ENCODE data around the gene ZC3H18. TPM values are rescaled to one million over a fixed set of nuclear protein-coding genes. Genes with fewer than 3 reads are reported as not detected.

ZC3H18 gene
- polyA plus RNA-seq, 3 donors = 27.1 to 29.6 (median 29.2) TPM

- no peak for DNase-seq (ENCODE audit: low read depth in 3 of 3, low spot score in 2 of 3)
Observed at GRCh38 chr16:88635671-88636319, 65.6 kb downstream of the ZC3H18 start.

GRCh38 chr16:88636488-88637265, 66.5 kb downstream of the ZC3H18 start:
- no peak for DNase-seq (ENCODE audit: low read depth in 3 of 3, low spot score in 2 of 3)

GRCh38 chr16:88638323-88639230, 68.4 kb downstream of the ZC3H18 start, which contains the start of gene IL17C:
Gene IL17C (plus strand): TSS chr16:88638572. CDS start chr16:88638642, 70 bp downstream.
- no peak for DNase-seq (ENCODE audit: low read depth in 3 of 3, low spot score in 2 of 3)

DNA sequence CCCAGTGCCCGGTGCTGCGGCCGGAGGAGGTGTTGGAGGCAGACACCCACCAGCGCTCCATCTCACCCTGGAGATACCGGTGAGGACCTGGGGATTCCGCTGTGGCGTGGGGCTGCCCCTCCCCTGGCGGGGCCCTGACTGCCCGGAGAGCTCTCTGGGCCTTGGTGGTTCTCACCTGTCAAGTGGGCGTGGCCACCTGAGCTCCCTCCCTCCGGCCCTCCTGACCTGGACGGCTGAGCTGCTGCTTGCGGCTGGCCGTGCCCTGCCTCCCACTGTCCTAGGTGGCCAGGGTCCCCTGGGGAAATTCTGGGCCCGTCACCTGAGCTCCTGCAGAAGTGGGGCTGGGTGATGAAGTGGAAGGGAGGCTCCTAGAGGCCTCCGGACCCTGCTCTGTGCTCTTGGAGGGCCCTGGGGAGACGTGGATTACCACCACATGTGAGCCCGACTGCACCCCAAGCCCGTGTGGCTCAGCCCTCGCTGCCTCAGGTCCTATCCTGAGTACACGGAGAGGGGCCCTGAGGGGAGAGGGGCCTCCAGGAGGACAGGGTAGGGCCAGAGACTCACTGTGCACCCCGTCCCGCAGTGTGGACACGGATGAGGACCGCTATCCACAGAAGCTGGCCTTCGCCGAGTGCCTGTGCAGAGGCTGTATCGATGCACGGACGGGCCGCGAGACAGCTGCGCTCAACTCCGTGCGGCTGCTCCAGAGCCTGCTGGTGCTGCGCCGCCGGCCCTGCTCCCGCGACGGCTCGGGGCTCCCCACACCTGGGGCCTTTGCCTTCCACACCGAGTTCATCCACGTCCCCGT, 69.2 kb downstream of the ZC3H18 start:
- no peak for DNase-seq (ENCODE audit: low read depth in 3 of 3, low spot score in 2 of 3)

DNA sequence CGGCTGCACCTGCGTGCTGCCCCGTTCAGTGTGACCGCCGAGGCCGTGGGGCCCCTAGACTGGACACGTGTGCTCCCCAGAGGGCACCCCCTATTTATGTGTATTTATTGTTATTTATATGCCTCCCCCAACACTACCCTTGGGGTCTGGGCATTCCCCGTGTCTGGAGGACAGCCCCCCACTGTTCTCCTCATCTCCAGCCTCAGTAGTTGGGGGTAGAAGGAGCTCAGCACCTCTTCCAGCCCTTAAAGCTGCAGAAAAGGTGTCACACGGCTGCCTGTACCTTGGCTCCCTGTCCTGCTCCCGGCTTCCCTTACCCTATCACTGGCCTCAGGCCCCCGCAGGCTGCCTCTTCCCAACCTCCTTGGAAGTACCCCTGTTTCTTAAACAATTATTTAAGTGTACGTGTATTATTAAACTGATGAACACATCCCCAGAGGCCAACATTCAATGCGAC, 69.9 kb downstream of the ZC3H18 start:
- DNase-seq (ENCODE audit: low read depth in 3 of 3, low spot score in 2 of 3) = no peak

- DNase-seq (ENCODE audit: low read depth in 3 of 3, low spot score in 2 of 3) = no peak
Observed at GRCh38 chr16:88640498-88641247, 70.5 kb downstream of the ZC3H18 start.

GRCh38 chr16:88642881-88643643, 72.9 kb downstream of the ZC3H18 start:
- no peak for DNase-seq (ENCODE audit: low read depth in 3 of 3, low spot score in 2 of 3)

DNA sequence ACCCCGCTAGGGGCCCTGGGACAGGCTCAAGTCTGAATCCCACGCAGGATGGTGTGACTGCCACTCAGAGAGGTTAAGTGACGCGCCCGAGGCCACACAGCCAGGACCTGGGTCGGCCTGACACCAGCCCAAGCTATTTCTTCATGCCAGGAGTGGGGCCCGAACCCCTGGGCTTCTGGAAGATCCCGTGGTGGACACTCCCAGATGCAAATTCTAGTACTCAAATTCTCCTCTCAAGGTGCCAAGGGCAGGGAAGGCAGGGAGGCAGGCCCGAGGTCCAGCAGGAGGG, 73.4 kb downstream of the ZC3H18 start:
- no peak for DNase-seq (ENCODE audit: low read depth in 3 of 3, low spot score in 2 of 3)

DNA sequence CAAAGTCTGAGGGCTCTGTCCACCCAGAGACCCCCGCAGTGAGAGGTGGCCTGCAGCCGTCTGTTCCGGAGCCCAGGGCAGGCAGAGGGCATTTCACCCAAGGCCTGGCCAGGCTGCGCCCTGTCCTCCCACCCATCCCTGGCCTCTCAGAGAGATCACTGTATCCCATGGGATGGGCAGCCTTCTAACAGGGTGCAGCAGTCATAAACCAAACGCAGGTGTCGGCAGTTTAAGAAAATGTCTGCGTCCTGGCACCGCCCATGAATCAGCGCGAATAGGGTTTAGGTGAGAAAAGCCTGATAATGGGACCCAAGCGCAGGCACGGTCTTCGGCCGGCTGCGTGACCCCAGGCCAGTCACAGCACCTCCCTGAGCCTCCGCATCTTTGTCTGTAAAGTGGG, 75.3 kb downstream of the ZC3H18 start:
- no peak for DNase-seq (ENCODE audit: low read depth in 3 of 3, low spot score in 2 of 3)

DNA sequence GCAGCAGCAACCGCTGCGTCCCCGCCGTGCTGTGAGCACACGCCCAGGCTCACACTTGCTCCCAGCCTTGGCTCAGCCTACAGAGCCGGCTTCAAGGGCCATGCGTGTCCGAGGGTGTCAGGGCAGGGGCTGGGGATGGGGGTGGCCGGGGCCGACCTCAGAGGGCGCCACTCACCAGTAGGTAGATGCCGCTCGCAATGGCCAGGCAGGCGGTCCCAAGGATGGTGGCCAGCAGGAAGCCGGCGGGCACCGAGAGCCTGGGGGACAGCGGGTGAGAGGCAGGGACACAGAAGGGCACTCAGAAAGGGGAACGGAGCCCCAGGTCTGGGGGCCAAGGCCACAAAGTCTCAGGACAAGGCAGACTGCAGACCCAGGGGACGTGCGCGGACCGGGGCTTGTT, 75.7 kb downstream of the ZC3H18 start:
- no peak for DNase-seq (ENCODE audit: low read depth in 3 of 3, low spot score in 2 of 3)

- no peak for DNase-seq (ENCODE audit: low read depth in 3 of 3, low spot score in 2 of 3)
Observed at GRCh38 chr16:88646345-88647034, 76.3 kb downstream of the ZC3H18 start.

DNA sequence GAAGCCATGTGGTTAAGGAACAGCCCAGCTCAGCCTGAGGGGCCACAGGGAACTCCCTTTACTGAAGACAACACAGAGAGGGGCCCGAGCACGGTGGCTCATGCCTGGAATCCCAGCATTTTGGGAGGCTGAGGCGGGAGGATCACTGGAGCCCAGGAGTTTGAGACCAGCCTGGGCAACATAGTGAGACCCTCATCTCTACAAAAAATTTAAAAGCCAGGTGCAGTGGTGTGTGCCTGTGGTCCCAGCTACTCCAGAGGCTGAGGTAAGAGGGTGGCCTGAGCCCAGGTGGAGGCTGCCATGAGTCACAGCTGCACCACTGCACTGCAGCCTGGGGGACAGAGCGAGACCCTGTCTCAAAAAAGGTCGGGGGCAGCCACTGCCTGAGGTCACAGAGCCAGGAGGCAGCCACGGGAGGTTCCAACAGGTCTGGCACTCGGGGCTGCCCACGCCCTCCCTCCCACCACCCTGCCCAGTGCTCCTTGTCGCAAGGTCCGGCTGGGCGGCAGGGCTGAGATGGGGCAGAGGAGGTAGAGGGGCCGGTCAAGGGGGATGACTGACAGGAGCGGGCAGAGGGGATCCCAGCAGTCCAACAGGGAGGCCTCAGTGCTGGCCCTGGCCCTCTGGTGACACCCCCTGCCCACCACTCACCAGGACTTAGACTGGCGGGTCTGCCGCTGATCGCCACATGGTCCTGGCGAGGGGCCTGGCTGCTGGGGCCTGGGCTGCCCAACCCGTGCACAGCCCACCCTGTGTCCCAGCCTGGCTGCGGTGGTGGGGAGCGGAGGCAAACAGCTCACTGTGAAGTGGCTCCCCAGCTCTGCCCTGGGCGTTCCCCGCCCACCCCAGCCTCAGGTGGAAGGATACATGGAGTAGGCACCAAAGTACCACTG, 77.2 kb downstream of the ZC3H18 start:
- DNase-seq (ENCODE audit: low read depth in 3 of 3, low spot score in 2 of 3) = no peak

- DNase-seq (ENCODE audit: low read depth in 3 of 3, low spot score in 2 of 3) = no peak
Observed at GRCh38 chr16:88649195-88649923, 79.2 kb downstream of the ZC3H18 start.

DNA sequence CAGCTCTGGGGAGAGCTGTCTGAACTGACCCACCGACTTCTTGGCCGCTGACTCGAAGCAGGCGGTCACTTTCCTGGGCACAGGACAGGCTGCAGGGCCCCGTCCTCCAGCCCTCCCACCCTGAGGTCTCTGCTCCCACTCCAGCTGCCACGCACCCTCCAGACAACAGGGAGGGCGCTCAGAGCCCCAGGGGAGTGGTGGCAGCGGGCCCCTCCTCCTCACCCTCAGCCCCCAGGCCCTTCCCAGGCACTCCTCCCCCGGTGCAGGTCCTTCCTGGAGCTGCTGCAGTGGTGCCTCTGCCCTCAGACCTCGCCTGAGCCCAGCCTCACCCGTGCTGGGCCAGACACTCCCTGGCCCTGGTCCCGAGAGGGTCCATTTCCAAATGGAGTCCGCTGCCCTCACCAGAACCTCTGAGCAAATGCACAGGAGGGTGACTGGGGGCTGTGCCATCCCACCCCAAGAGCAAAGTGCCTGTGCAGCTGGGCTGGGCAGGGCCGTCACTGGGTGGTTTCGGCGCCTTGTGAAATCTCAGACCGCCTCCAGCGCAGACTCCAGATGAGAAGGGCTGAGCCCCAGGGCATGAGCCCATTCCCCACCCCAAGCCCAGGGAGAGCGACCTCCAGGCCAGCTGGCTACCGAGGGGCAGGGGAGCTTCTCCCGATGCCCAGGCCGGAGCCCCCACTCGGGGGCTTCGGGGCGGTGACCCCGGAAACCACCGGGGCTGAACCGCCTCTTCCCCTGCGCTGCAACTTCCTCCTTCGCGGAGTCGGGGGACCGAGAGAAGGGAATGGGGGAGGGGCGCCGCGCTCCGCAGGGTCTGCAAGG, 79.9 kb downstream of the ZC3H18 start:
- DNase-seq (ENCODE audit: low read depth in 3 of 3, low spot score in 2 of 3) = no peak

- no peak for DNase-seq (ENCODE audit: low read depth in 3 of 3, low spot score in 2 of 3)
Observed at GRCh38 chr16:88650749-88651275, 80.6 kb downstream of the ZC3H18 start, which contains the start of gene CYBA. Gene CYBA (minus strand): TSS chr16:88651053. CDS start chr16:88651013, 40 bp downstream.
